Measurements from ENCODE around the gene CEP164. TPM values are rescaled to one million over a fixed set of nuclear protein-coding genes. Genes with fewer than 3 reads are reported as not detected.
"Not testable (repeated sequence)": the region's sequence is repeated elsewhere in the genome, so short reads cannot be mapped to it uniquely, and the experiment has no call there.

The CEP164 gene
- total RNA-seq, 1 experiment from 2014 or later, result 31.0 TPM

- DNase-seq (ENCODE audit: low read depth), result no peak
Measured at GRCh38 chr11:117439256-117439655, 111.6 kb downstream of the CEP164 start.

- DNase-seq (ENCODE audit: low read depth), result no peak
Measured at GRCh38 chr11:117440258-117440657, 112.6 kb downstream of the CEP164 start.

- DNase-seq (ENCODE audit: low read depth), result no peak
Measured at GRCh38 chr11:117441146-117441975, 113.7 kb downstream of the CEP164 start.

GRCh38 chr11:117442049-117442868 lies 114.6 kb downstream of the CEP164 start:
- no peak for DNase-seq (ENCODE audit: low read depth)

GRCh38 chr11:117442869-117443239 lies 115.2 kb downstream of the CEP164 start:
- no peak for DNase-seq (ENCODE audit: low read depth)

GRCh38 chr11:117443266-117444186 lies 115.9 kb downstream of the CEP164 start:
- DNase-seq (ENCODE audit: low read depth), result peak; percentile 80

GRCh38 chr11:117444256-117444655 lies 116.6 kb downstream of the CEP164 start:
- no peak for DNase-seq (ENCODE audit: low read depth)

GRCh38 chr11:117444711-117445658 lies 117.3 kb downstream of the CEP164 start:
- no peak for DNase-seq (ENCODE audit: low read depth)

- DNase-seq (ENCODE audit: low read depth), result peak; percentile 66
Measured at GRCh38 chr11:117449111-117449693, 121.5 kb downstream of the CEP164 start.

GRCh38 chr11:117453886-117454563 lies 126.4 kb downstream of the CEP164 start:
- DNase-seq (ENCODE audit: low read depth), result no peak

GRCh38 chr11:117454564-117454917 lies 126.9 kb downstream of the CEP164 start:
- DNase-seq (ENCODE audit: low read depth), result no peak

- DNase-seq (ENCODE audit: low read depth), result no peak
Measured at GRCh38 chr11:117456027-117456720, 128.5 kb downstream of the CEP164 start.

GRCh38 chr11:117456721-117457029 lies 129.0 kb downstream of the CEP164 start:
- DNase-seq (ENCODE audit: low read depth), result not testable (repeated sequence)

- no peak for DNase-seq (ENCODE audit: low read depth)
Measured at GRCh38 chr11:117457031-117457785, 129.6 kb downstream of the CEP164 start.

GRCh38 chr11:117457835-117458234 lies 130.2 kb downstream of the CEP164 start:
- no peak for DNase-seq (ENCODE audit: low read depth)

- peak; percentile 56 for DNase-seq (ENCODE audit: low read depth)
Measured at GRCh38 chr11:117458275-117459122, 130.8 kb downstream of the CEP164 start.

- DNase-seq (ENCODE audit: low read depth), result no peak
Measured at GRCh38 chr11:117459123-117459978, 131.7 kb downstream of the CEP164 start.
